Endodermal cell (in vitro differentiated cells): ENCODE results near the gene ACE. TPM values are rescaled to one million over a fixed set of nuclear protein-coding genes. Genes with fewer than 3 reads are reported as not detected.

ENCODE experiments used
- DNase-seq: peaks from one replicate; pipeline ENCODE4 v3.0.0-alpha.2; 2017
- H3K27ac ChIP-seq: 2 replicates; pipeline ENCODE4 v1.5.1; 2013; ENCODE audit warnings: mild to moderate bottlenecking, low read depth, low read length, moderate library complexity
- H3K27me3 ChIP-seq: 2 replicates; pipeline ENCODE4 v1.6.1; 2013; ENCODE audit warnings: mild to moderate bottlenecking, low read length, moderate library complexity; ENCODE audit not compliant: insufficient read depth, control insufficient read depth, poor library complexity, severe bottlenecking
- H3K36me3 ChIP-seq: 2 replicates; pipeline ENCODE4 v1.7.0; 2013; ENCODE audit warnings: mild to moderate bottlenecking, low read length, moderate library complexity; ENCODE audit not compliant: control insufficient read depth, insufficient read depth
- H3K4me1 ChIP-seq: one replicate; pipeline ENCODE4 v1.7.0; 2013; ENCODE audit warnings: low read length; ENCODE audit not compliant: control insufficient read depth, insufficient read depth
- H3K4me3 ChIP-seq: 2 replicates; pipeline ENCODE4 v1.5.1; 2013; ENCODE audit warnings: mild to moderate bottlenecking, low read length, moderate library complexity
- H3K9ac ChIP-seq: 2 replicates; pipeline ENCODE4 v1.6.1; 2013; ENCODE audit warnings: mild to moderate bottlenecking, low read length, moderate library complexity; ENCODE audit not compliant: poor library complexity, severe bottlenecking; ENCODE audit errors: extremely low read depth
- H3K9me3 ChIP-seq: 2 replicates; pipeline ENCODE4 v1.6.1; 2013; ENCODE audit warnings: mild to moderate bottlenecking, low read length, moderate library complexity; ENCODE audit not compliant: control insufficient read depth
- H3K27ac Mint-ChIP-seq: 2 replicates; pipeline ENCODE4 v1.8.0; 2020; ENCODE audit warnings: mixed read lengths
- H3K27me3 Mint-ChIP-seq: 2 replicates; pipeline ENCODE4 v1.8.0; 2021; ENCODE audit warnings: mild to moderate bottlenecking, mixed read lengths; ENCODE audit not compliant: insufficient read depth
- H3K36me3 Mint-ChIP-seq: 2 replicates; pipeline ENCODE4 v1.8.0; 2020; ENCODE audit warnings: low read depth, mixed read lengths
- H3K4me1 Mint-ChIP-seq: 2 replicates; pipeline ENCODE4 v1.8.0; 2020; ENCODE audit warnings: mixed read lengths
- H3K4me3 Mint-ChIP-seq: 2 replicates; pipeline ENCODE4 v1.8.0; 2020; ENCODE audit warnings: mild to moderate bottlenecking, moderate library complexity, mixed read lengths
- H3K9me3 Mint-ChIP-seq: 2 replicates; pipeline ENCODE4 v1.8.0; 2020; ENCODE audit warnings: mild to moderate bottlenecking, mixed read lengths
- WGBS, 2 experiments: methylation state at CpG; one replicate each; pipeline versions ENCODE4 v1.1.5 to v1.1.7; 2013; ENCODE audit warnings: missing lambda C conversion rate in 2 of 2, mixed read lengths in 1 of 2; ENCODE audit not compliant: insufficient coverage in 1 of 2, insufficient read length in 1 of 2; 5-methylcytosine and 5-hydroxymethylcytosine counted together
- total RNA-seq, 2 donors: library from RNA; stranded (reverse); fragmentation: NEBNext Ultra II Directional in 1 of 2; extraction: Animal tissue kit (Norgen Biotek cat#: 25700) in 1 of 2; gene quantifications; 2 replicates in 1 of 2; 3 replicates in 1 of 2; pipeline ENCODE4 v1.2.1, GENCODE V29; 2021
- TF ChIP-seq, protein P1 (sequence below): fragments of 200-600 bp; sonication (generic); conservative IDR thresholded peaks from 2 replicates; pipeline ENCODE4 v1.5.0; 2021; ENCODE audit warnings: antibody characterized with exemption, mild to moderate bottlenecking

ACE gene
- total RNA-seq, 2 donors from 2014 or later: 4.6 to 12.5 TPM

DNA sequence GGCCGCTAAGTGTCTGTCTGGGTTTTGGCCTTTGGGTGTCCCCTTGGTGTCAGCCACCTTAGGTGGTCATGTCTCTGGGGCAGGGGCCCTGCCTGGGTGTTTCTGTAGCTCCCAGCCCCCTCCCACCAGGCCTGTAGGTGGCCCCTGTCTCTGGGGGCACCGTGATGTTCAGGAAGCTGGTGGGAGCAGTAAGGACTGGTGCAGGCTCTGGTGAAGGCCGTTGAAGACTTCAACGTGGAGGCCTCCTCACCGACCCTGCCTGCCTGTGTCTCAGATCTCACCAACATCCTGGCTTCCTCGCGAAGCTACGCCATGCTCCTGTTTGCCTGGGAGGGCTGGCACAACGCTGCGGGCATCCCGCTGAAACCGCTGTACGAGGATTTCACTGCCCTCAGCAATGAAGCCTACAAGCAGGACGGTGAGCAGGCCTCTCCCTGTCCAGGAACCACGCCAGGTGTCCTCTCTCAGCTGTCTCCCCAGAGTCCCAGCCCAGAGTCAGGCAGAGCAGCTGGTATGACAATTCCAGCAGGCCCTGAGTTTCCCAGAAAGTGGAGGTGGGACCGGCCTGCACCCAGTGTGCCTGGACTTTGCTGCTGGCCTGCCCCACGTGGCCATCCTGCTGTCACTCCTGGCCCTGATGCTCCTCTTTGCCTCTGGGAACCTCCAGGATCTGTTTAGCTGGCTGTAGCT, 2.8 kb downstream of the ACE start:
- no peak overlapping the region for H3K27ac ChIP-seq
- H3K36me3 ChIP-seq: no peaks in the 10 kb centered on the region
- TF ChIP-seq, protein P1, sequence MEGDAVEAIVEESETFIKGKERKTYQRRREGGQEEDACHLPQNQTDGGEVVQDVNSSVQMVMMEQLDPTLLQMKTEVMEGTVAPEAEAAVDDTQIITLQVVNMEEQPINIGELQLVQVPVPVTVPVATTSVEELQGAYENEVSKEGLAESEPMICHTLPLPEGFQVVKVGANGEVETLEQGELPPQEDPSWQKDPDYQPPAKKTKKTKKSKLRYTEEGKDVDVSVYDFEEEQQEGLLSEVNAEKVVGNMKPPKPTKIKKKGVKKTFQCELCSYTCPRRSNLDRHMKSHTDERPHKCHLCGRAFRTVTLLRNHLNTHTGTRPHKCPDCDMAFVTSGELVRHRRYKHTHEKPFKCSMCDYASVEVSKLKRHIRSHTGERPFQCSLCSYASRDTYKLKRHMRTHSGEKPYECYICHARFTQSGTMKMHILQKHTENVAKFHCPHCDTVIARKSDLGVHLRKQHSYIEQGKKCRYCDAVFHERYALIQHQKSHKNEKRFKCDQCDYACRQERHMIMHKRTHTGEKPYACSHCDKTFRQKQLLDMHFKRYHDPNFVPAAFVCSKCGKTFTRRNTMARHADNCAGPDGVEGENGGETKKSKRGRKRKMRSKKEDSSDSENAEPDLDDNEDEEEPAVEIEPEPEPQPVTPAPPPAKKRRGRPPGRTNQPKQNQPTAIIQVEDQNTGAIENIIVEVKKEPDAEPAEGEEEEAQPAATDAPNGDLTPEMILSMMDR: no peak
- Mint-ChIP-seq H3K9me3 (no peaks in the 10 kb centered on the region), H3K4me3 (no peak overlapping the region), H3K36me3 (no peaks in the 10 kb centered on the region), H3K4me1 (peaks cover 15% of the 10 kb centered on the region), H3K27me3 (peaks cover 28% of the 10 kb centered on the region), H3K27ac (no peak overlapping the region)
- no peaks in the 10 kb centered on the region for H3K9me3 ChIP-seq
- peak; percentile 48 for DNase-seq
- peaks cover 2% of the 10 kb centered on the region for H3K4me1 ChIP-seq
- no peak overlapping the region for H3K4me3 ChIP-seq
- no peak overlapping the region for H3K9ac ChIP-seq
- H3K27me3 ChIP-seq: peaks cover 32% of the 10 kb centered on the region
- 86 to 89% methylated on average over 7 to 17 of the region's 17 CpGs for WGBS, 2 experiments

DNA sequence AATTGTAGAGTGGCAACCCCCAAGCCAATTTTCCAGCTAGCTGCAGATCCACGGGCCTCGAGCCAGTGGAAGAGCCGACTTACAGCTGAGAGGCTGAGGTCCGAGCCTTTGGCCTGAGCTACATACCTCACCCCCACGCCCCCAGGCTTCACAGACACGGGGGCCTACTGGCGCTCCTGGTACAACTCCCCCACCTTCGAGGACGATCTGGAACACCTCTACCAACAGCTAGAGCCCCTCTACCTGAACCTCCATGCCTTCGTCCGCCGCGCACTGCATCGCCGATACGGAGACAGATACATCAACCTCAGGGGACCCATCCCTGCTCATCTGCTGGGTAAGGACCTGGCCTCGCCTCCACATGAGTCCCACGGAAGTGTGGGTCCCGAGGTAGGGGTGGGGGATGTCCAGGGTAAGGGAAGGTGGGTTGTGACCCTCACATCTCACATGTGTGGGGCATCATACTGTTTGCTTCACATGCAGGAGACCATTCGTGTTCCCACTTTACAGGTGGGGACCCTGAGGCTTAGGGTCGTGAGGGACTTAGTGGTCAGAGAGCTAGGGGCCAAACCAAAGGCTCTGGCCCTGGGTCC, 3.4 kb downstream of the ACE start:
- 93 to 95% methylated on average over 8 to 21 of the region's 21 CpGs for WGBS, 2 experiments
- peaks cover 2% of the 10 kb centered on the region for H3K4me1 ChIP-seq
- H3K9me3 Mint-ChIP-seq: no peaks in the 10 kb centered on the region
- no peak overlapping the region for H3K27ac Mint-ChIP-seq
- H3K4me1 Mint-ChIP-seq: peaks cover 15% of the 10 kb centered on the region
- H3K4me3 Mint-ChIP-seq: no peak overlapping the region
- H3K27me3 ChIP-seq: peaks cover 26% of the 10 kb centered on the region
- no peaks in the 10 kb centered on the region for H3K36me3 ChIP-seq
- no peaks in the 10 kb centered on the region for H3K9me3 ChIP-seq
- H3K9ac ChIP-seq: no peak overlapping the region
- peak; percentile 41 for DNase-seq
- H3K36me3 Mint-ChIP-seq: no peaks in the 10 kb centered on the region
- TF ChIP-seq, protein P1: no peak
- H3K27me3 Mint-ChIP-seq: peaks cover 25% of the 10 kb centered on the region
- H3K4me3 ChIP-seq: no peak overlapping the region
- no peak overlapping the region for H3K27ac ChIP-seq

DNA sequence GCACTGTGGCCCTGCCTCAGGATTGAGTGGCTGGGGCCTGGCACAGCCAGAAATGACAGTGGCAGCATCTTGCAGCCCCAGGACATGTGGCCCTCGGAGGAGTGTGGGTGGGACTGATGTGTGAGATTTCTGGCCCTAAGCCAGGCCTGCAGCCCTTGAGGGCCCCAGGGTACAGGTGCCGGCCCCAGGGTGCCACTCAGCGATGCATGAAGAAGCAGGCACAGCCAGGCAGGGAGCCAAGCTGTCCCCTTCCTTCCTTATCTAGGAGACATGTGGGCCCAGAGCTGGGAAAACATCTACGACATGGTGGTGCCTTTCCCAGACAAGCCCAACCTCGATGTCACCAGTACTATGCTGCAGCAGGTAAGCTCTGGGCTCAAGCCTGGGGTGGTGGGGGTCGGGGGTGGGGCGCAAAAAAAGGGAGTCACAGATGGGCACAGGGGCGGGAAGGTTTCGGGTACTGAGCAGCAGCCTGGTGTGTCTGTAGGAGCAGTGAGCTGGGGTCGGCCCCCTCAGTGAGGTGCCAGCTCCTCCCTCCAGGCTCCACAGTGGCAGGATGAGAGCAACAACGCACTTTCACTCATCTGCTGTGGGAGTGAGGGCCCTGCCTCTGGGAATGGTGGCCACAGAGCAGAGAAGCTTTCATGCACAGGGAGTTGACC, 4.1 kb downstream of the ACE start:
- no peak overlapping the region for H3K9ac ChIP-seq
- TF ChIP-seq, protein P1: no peak
- Mint-ChIP-seq H3K9me3 (no peaks in the 10 kb centered on the region), H3K4me1 (peaks cover 10% of the 10 kb centered on the region), H3K27me3 (peaks cover 19% of the 10 kb centered on the region), H3K4me3 (no peak overlapping the region), H3K36me3 (no peaks in the 10 kb centered on the region), H3K27ac (no peak overlapping the region)
- no peaks in the 10 kb centered on the region for H3K36me3 ChIP-seq
- H3K9me3 ChIP-seq: no peaks in the 10 kb centered on the region
- no peak overlapping the region for H3K4me3 ChIP-seq
- 89 to 92% methylated on average over 3 to 11 of the region's 11 CpGs for WGBS, 2 experiments
- no peak overlapping the region for H3K27ac ChIP-seq
- peaks cover 19% of the 10 kb centered on the region for H3K27me3 ChIP-seq
- peak; percentile 53 for DNase-seq
- peaks cover 2% of the 10 kb centered on the region for H3K4me1 ChIP-seq
